GM23248 (cell line): ENCODE results near the gene PTPRO.

Experiments used
- EZH2 ChIP-seq: fragments of 200-600 bp; sonication (generic); IDR thresholded peaks from 2 replicates; pipeline ENCODE4 v1.6.1; 2018; ENCODE audit warnings: antibody characterized with exemption, mild to moderate bottlenecking; ENCODE audit not compliant: insufficient read depth, poor library complexity, severe bottlenecking
- EZH2phosphoT487 ChIP-seq: fragments of 200-600 bp; sonication (generic); IDR thresholded peaks from 2 replicates; pipeline ENCODE4 v1.6.1; 2018; ENCODE audit warnings: antibody characterized with exemption, moderate library complexity, mild to moderate bottlenecking, low read depth; ENCODE audit not compliant: insufficient read depth

- TF ChIP-seq EZH2 (no peak), EZH2phosphoT487 (no peak)
These were observed 269.5 kb downstream of the PTPRO start for GRCh38 chr12:15591811-15592210.
